ENCODE measurements around the gene TMBIM1.

TMBIM1 gene

GRCh38 chr2:218226903-218227302 lies 65.4 kb downstream of the TMBIM1 start:
- H3K9me3 ChIP-seq (ENCODE audit: low read length), result no peaks in the 10 kb centered on the region
- H3K9ac ChIP-seq (ENCODE audit: low read length), result no peak overlapping the region
- H3K4me1 ChIP-seq (ENCODE audit: insufficient read depth, low read length, severe bottlenecking), result peaks cover 26% of the 10 kb centered on the region
- H3K27me3 ChIP-seq (ENCODE audit: insufficient read depth, low read length), result no peaks in the 10 kb centered on the region
- no peaks in the 10 kb centered on the region for H3F3A ChIP-seq (ENCODE audit: insufficient read depth, low read length)
- H3K79me2 ChIP-seq (ENCODE audit: insufficient read depth, low read length), result peaks cover 34% of the 10 kb centered on the region
- H3K4me3 ChIP-seq (ENCODE audit: low read depth, low read length, poor library complexity, severe bottlenecking), result no peak overlapping the region
- no peak overlapping the region for H3K4me2 ChIP-seq (ENCODE audit: low read length)
- TF ChIP-seq CTCF (IDR thresholded peaks at IDR 0.05; ENCODE audit: low read length) (no peak), EZH2 (IDR thresholded peaks at IDR 0.05; ENCODE audit: borderline replicate concordance, low read length) (no peak)
- H3K36me3 ChIP-seq (ENCODE audit: insufficient read depth, low read length), result peaks cover 96% of the 10 kb centered on the region
- H3K9me2 ChIP-seq (ENCODE audit: low read depth, low read length), result no peaks in the 10 kb centered on the region
- H4K20me1 ChIP-seq (ENCODE audit: insufficient read depth, low read length), result peaks cover 6% of the 10 kb centered on the region; the same call in 1 of the 2 replicates
- no peak overlapping the region for H2AFZ ChIP-seq (ENCODE audit: low read length)
- H3K27ac ChIP-seq (ENCODE audit: low read depth, low read length, poor library complexity, severe bottlenecking), result no peak overlapping the region
